Measurements from ENCODE around the gene ARL2BP.

DNA sequence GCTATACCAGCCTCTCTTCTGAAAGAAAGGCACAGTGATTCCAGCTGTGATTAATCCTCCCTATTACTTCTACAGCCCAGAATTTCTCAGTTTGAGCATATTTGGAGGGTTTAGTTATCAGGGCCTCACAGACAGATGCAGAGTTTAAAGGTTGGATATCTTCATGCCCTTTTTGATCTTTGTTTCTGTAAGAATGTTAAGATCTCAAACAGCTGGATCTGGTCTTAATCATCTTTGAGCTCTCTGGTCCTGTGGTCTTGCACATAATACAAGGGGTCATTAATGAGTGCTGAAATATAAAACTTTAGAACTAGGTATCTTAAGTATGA, 9.1 kb upstream of the ARL2BP start:
- TF ChIP-seq, protein P1, sequence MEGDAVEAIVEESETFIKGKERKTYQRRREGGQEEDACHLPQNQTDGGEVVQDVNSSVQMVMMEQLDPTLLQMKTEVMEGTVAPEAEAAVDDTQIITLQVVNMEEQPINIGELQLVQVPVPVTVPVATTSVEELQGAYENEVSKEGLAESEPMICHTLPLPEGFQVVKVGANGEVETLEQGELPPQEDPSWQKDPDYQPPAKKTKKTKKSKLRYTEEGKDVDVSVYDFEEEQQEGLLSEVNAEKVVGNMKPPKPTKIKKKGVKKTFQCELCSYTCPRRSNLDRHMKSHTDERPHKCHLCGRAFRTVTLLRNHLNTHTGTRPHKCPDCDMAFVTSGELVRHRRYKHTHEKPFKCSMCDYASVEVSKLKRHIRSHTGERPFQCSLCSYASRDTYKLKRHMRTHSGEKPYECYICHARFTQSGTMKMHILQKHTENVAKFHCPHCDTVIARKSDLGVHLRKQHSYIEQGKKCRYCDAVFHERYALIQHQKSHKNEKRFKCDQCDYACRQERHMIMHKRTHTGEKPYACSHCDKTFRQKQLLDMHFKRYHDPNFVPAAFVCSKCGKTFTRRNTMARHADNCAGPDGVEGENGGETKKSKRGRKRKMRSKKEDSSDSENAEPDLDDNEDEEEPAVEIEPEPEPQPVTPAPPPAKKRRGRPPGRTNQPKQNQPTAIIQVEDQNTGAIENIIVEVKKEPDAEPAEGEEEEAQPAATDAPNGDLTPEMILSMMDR (IDR thresholded peaks at IDR 0.05): no peak
- no peak for TF ChIP-seq POLR2AphosphoS5 (IDR thresholded peaks at IDR 0.05)
- no peak for TF ChIP-seq POLR2A (IDR thresholded peaks at IDR 0.05)
- TF ChIP-seq EP300 (IDR thresholded peaks at IDR 0.05; ENCODE audit: low read depth): no peak
